Karpas-422 (cell line): ENCODE results near the gene CEP135. TPM values are rescaled to one million over a fixed set of nuclear protein-coding genes. Genes with fewer than 3 reads are reported as not detected.
A peak's percentile ranks its signal among the peaks of the same experiment; 100 is the strongest.

Source experiments
- DNase-seq: peaks from one replicate; pipeline ENCODE4 v3.0.0-alpha.2; 2015
- H2AFZ ChIP-seq: fragments of 200-600 bp; sonication (generic); 2 replicates; pipeline ENCODE4 v1.6.1; 2014; ENCODE audit warnings: antibody characterized with exemption, low read length, mixed read lengths
- H3K27ac ChIP-seq: fragments of 200-600 bp; sonication (generic); 2 replicates; pipeline ENCODE4 v1.5.1; 2014; ENCODE audit warnings: mild to moderate bottlenecking, low read length, moderate library complexity
- H3K27me3 ChIP-seq: fragments of 200-600 bp; sonication (generic); 2 replicates; pipeline ENCODE4 v1.6.1; 2014; ENCODE audit warnings: low read length, mixed read lengths
- H3K36me3 ChIP-seq: fragments of 200-600 bp; sonication (generic); 2 replicates; pipeline ENCODE4 v1.6.1; 2014; ENCODE audit warnings: low read length, mixed read lengths; ENCODE audit not compliant: insufficient read depth
- H3K4me1 ChIP-seq: fragments of 200-600 bp; sonication (generic); 2 replicates; pipeline ENCODE4 v1.6.1; 2014; ENCODE audit warnings: mild to moderate bottlenecking, low read length, mixed read lengths
- H3K4me2 ChIP-seq: fragments of 200-600 bp; sonication (generic); 2 replicates; pipeline ENCODE4 v1.6.1; 2014; ENCODE audit warnings: low read length, low read depth, mild to moderate bottlenecking; ENCODE audit not compliant: poor library complexity, severe bottlenecking
- H3K4me3 ChIP-seq: fragments of 200-600 bp; sonication (generic); 2 replicates; pipeline ENCODE4 v1.5.1; 2014; ENCODE audit warnings: mild to moderate bottlenecking, antibody characterized with exemption, low read length, mixed read lengths
- H3K79me2 ChIP-seq: fragments of 200-600 bp; sonication (generic); 2 replicates; pipeline ENCODE4 v1.6.1; 2014; ENCODE audit warnings: mild to moderate bottlenecking, low read length, mixed read lengths
- H3K9ac ChIP-seq: fragments of 200-600 bp; sonication (generic); 2 replicates; pipeline ENCODE4 v1.6.0; 2014; ENCODE audit warnings: low read length
- H3K9me2 ChIP-seq: fragments of 200-600 bp; sonication (generic), shearing (Covaris generic); replicated peaks from 2 replicates; pipeline ENCODE4 v1.6.0; 2014; ENCODE audit warnings: mild to moderate bottlenecking, low read length, moderate library complexity; ENCODE audit not compliant: insufficient read depth
- H3K9me3 ChIP-seq: fragments of 300-700, 200-600 bp; sonication (generic); 2 replicates; pipeline ENCODE4 v1.6.1; 2014; ENCODE audit warnings: low read length, mixed read lengths
- H4K20me1 ChIP-seq: fragments of 200-600 bp; sonication (generic); 2 replicates; pipeline ENCODE4 v1.6.1; 2014; ENCODE audit warnings: mild to moderate bottlenecking, antibody characterized with exemption, low read length, low read depth; ENCODE audit not compliant: insufficient read depth
- total RNA-seq: library from RNA; depleted of rRNA; stranded (reverse); fragments of >200 nt; shearing (Covaris generic); gene quantifications from 2 replicates; pipeline ENCODE4 v1.2.3, GENCODE V29; 2014; ENCODE audit warnings: low replicate concordance

The CEP135 gene
- total RNA-seq, 1 experiment from 2014 or later: 16.1 TPM

DNA sequence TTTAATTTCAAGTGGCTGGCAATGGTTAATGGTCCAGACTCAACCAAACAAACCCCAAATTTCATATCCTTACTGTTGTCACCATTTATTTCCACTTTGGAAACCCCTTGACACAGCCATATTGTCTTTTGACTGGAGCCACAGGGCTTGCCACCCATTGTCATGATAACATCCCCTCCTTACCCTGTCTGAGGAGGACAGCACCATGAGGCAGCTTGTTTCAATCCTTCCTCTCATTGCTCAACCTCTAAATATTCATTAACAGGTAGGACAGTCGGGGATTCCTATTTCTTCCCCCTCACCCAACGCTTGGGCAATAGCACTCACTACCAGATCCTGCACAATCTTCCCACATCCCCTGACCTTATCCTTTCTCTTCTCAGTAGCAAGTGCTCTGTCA lies 92.1 kb downstream of the CEP135 start:
- Histone ChIP-seq H3K9ac (no peak overlapping the region), H3K4me3 (no peak overlapping the region), H4K20me1 (no peaks in the 10 kb centered on the region), H3K79me2 (no peaks in the 10 kb centered on the region), H3K4me1 (no peaks in the 10 kb centered on the region), H3K36me3 (no peaks in the 10 kb centered on the region), H2AFZ (no peak overlapping the region), H3K9me2 (no peaks in the 10 kb centered on the region), H3K9me3 (no peaks in the 10 kb centered on the region), H3K27me3 (no peaks in the 10 kb centered on the region), H3K27ac (no peak overlapping the region), H3K4me2 (no peak overlapping the region)
- peak; percentile 33 for DNase-seq

DNA sequence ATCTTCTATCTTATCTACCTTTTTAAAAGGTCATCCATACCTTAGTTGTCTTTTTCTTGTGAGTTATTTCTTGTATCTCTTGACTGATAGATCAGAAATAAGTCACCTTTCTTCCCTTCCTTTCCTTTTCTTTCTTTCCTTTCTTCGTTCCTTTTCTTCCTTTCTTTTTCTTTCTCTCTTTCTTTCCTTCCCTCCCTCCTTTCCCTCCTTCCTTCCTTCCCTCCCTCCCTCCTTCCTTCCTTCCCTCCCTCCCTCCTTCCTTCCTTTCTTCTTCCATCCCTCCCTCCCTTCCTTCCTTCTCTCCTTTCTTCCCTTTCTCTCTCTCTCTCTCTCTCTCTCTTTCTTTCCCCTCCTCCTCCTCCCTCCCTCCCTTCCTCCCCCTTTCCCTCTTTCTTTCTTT lies 93.5 kb downstream of the CEP135 start:
- Histone ChIP-seq H4K20me1 (no peaks in the 10 kb centered on the region), H3K36me3 (no peaks in the 10 kb centered on the region), H3K9ac (no peak overlapping the region), H2AFZ (no peak overlapping the region), H3K79me2 (no peaks in the 10 kb centered on the region), H3K9me2 (no peaks in the 10 kb centered on the region), H3K4me1 (no peaks in the 10 kb centered on the region), H3K4me2 (no peak overlapping the region), H3K9me3 (no peaks in the 10 kb centered on the region), H3K27me3 (no peaks in the 10 kb centered on the region), H3K27ac (no peak overlapping the region), H3K4me3 (no peak overlapping the region)
- DNase-seq: no peak

DNA sequence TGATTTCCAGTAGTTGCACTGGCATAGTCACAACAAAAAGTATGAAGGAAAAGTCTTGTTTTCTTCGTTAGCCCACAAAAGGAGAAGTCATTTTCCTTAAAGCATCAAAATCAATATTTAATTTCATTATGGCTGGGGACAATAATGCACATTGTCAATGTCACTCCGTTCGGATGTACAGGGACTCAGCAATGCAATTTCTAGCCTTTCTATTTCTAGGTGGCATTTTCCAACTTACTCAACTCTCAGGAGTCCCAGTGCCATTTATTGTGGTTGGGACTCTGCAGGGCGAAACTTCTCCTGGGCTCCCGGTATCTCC lies 99.6 kb downstream of the CEP135 start:
- Histone ChIP-seq H3K9me2 (no peaks in the 10 kb centered on the region), H3K4me2 (peak overlapping the region; percentile 86), H4K20me1 (no peaks in the 10 kb centered on the region), H2AFZ (peak overlapping the region; percentile 90), H3K9ac (peak overlapping the region; percentile 62), H3K9me3 (no peaks in the 10 kb centered on the region), H3K79me2 (no peaks in the 10 kb centered on the region), H3K27ac (no peak overlapping the region), H3K36me3 (no peaks in the 10 kb centered on the region), H3K4me1 (peaks cover 21% of the 10 kb centered on the region), H3K27me3 (no peaks in the 10 kb centered on the region), H3K4me3 (peak overlapping the region; percentile 95)
- peak; percentile 44 for DNase-seq

DNA sequence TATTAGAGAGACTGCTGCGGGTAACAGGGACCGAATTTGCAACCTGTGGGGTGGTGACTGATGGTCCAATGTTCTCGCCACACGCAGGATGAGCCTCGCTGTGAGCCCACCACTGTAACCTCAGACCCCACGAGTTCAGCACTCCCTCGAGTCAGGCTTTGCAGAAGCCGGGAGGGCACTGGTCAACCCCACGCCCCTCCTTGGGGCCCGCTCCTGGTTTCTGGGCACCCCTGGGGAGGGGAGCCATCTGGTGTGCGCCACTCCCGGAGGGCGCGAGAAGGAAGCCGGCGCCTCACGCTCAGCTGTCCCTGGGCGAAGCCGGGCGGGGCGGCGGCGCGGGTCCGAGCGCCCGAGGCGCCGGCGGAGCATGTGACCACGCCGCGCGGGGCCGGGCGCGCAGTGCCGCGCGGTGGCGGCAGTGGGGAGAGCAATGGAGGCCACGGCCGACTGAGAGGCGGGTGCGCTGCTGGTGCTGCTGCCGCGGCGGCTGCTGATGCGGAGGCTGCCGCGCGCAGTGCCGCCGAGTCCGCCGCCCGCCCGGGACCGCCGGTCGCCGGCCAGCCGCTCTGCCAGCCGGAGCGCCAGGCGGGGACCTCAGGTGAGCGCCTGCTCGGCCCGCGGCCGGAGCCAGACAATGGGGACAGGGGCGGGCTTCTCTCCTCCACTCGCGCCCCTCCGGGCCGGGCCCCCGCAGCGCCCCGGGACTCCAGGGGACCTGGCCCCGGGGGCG lies 100.1 kb downstream of the CEP135 start:
- Histone ChIP-seq H4K20me1 (no peaks in the 10 kb centered on the region), H3K4me3 (peak overlapping the region; percentile 95), H3K79me2 (no peaks in the 10 kb centered on the region)

DNA sequence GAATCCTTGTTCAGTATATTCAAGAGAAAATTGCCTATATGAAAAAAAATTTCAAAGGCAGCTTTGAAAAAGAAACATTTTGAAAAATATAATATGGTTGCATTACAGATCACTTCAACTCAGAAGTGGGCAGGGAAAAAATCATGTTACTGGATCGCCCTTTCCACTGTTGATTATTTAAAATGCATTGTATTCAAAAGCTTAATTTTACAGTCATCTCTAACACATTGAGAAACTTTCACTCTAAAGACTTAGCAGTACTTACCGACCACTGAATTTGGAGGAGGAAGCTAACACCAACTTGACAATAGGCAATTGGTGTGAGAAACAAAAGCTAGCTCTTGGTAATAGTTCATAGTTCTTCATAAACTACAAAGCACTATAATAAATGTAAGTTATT lies 101.9 kb downstream of the CEP135 start:
- Histone ChIP-seq H3K79me2 (no peaks in the 10 kb centered on the region), H3K9ac (no peak overlapping the region), H3K9me2 (no peaks in the 10 kb centered on the region), H4K20me1 (no peaks in the 10 kb centered on the region), H2AFZ (no peak overlapping the region), H3K27me3 (no peaks in the 10 kb centered on the region), H3K36me3 (no peaks in the 10 kb centered on the region), H3K4me3 (no peak overlapping the region), H3K27ac (no peak overlapping the region), H3K4me1 (peaks cover 21% of the 10 kb centered on the region), H3K9me3 (no peaks in the 10 kb centered on the region), H3K4me2 (peak overlapping the region; percentile 86)
- no peak for DNase-seq

More for the DNA sequence above, 100.1 kb downstream of the CEP135 start:
- Histone ChIP-seq H2AFZ (peak overlapping the region; percentile 99), H3K9ac (peak overlapping the region; percentile 62), H3K27ac (no peak overlapping the region), H3K9me2 (no peaks in the 10 kb centered on the region), H3K9me3 (no peaks in the 10 kb centered on the region), H3K4me2 (peak overlapping the region; percentile 86), H3K4me1 (peaks cover 21% of the 10 kb centered on the region), H3K27me3 (no peaks in the 10 kb centered on the region), H3K36me3 (no peaks in the 10 kb centered on the region)
- peak; percentile 87 for DNase-seq

DNA sequence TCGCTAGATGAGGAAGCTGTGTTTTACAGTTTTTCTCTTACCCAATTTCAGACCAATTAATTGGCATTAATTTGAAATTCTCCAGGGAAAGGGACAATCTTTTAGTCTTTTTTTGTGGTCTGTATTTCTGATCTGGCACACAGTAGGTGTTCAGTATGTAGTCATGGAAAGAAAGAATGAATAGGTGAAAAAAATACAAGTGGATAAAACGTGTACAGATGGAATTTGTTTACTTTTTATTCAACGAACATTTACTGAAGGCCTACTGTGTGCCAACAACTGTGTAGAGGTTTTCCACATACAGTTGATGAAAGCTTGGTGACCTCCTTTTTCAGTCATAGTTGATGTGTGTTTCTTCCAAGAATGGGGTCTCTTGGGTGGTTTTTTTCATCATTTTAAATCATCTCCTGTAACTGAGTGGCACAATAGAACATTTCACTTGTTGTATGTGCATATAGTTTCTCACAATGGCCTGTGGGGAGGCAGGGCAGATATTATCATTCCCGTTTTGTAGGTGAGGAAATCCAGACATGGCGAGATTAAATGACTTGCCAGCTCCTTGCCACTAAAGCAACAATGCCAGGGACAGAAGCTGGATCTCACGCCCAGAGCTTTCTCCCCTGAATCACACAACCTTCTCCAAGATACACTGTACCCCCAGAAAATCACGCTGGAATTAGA lies 102.4 kb downstream of the CEP135 start:
- H3K4me3 ChIP-seq: no peak overlapping the region
- H3K36me3 ChIP-seq: no peaks in the 10 kb centered on the region
- H3K79me2 ChIP-seq: no peaks in the 10 kb centered on the region
- DNase-seq: no peak
- no peak overlapping the region for H3K4me2 ChIP-seq
- no peaks in the 10 kb centered on the region for H3K9me3 ChIP-seq
- H3K9me2 ChIP-seq: no peaks in the 10 kb centered on the region
- H3K9ac ChIP-seq: no peak overlapping the region
- H4K20me1 ChIP-seq: no peaks in the 10 kb centered on the region
- peaks cover 21% of the 10 kb centered on the region for H3K4me1 ChIP-seq
- no peaks in the 10 kb centered on the region for H3K27me3 ChIP-seq
- H3K27ac ChIP-seq: no peak overlapping the region
- H2AFZ ChIP-seq: no peak overlapping the region

DNA sequence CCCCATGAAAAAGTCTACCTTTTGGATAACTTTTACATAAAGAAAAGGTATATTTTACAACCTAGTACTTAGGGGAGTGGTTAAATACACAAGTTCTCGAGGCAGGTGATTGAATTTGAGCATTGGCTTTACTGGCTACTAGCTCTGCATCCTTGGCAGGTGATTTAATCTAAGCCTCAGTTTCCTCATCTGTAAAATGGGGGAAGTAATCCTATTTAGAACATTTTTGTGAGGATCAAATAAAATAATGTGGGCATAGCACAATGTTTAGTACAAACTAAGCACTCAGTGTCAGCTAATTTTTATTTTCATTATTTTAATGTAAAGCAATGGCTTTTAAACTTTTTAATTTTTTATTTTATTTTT lies 102.9 kb downstream of the CEP135 start:
- no peaks in the 10 kb centered on the region for H3K27me3 ChIP-seq
- H3K4me3 ChIP-seq: no peak overlapping the region
- H3K9ac ChIP-seq: no peak overlapping the region
- no peaks in the 10 kb centered on the region for H4K20me1 ChIP-seq
- H2AFZ ChIP-seq: no peak overlapping the region
- no peak for DNase-seq
- no peak overlapping the region for H3K27ac ChIP-seq
- no peaks in the 10 kb centered on the region for H3K36me3 ChIP-seq
- no peak overlapping the region for H3K4me2 ChIP-seq
- H3K4me1 ChIP-seq: peaks cover 21% of the 10 kb centered on the region
- H3K79me2 ChIP-seq: no peaks in the 10 kb centered on the region
- H3K9me2 ChIP-seq: no peaks in the 10 kb centered on the region
- H3K9me3 ChIP-seq: no peaks in the 10 kb centered on the region

DNA sequence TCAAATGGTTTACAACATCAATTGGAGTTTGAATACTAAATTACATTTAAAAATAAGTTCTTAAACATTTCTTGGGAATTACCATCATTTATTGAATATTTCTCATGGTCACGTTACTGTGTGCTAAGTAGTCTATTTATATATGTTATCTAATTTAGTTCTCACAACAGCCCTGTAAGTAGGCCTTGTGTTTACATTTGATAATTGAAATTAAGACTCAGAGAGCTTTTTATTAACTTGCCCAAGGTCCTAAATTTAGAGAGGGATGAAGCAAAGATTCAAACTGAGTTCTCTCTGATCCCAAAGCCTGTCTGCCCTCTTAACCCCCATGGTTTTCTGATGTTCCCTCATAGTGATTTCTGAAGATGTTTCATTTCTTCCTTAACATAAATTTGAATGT lies 103.7 kb downstream of the CEP135 start:
- Histone ChIP-seq H3K27ac (no peak overlapping the region), H2AFZ (no peak overlapping the region), H3K4me2 (no peak overlapping the region), H3K9me2 (no peaks in the 10 kb centered on the region), H3K36me3 (no peaks in the 10 kb centered on the region), H3K4me3 (no peak overlapping the region), H3K79me2 (no peaks in the 10 kb centered on the region), H3K9me3 (no peaks in the 10 kb centered on the region), H3K9ac (no peak overlapping the region), H3K27me3 (no peaks in the 10 kb centered on the region), H3K4me1 (peaks cover 21% of the 10 kb centered on the region), H4K20me1 (no peaks in the 10 kb centered on the region)
- DNase-seq: no peak
